HepG2 (cell line): ENCODE data around the gene MICB. TPM values are rescaled to one million over a fixed set of nuclear protein-coding genes. Genes with fewer than 3 reads are reported as not detected.

Experiments
- BRD4 ChIP-seq: sonication (generic); formaldehyde crosslinking; IDR thresholded peaks from 2 replicates; pipeline ENCODE4 v1.4.0; 2020; ENCODE audit warnings: missing genetic modification reagents
- FOSL2 ChIP-seq: sonication (generic); formaldehyde crosslinking; IDR thresholded peaks from 2 replicates; pipeline ENCODE4 v1.4.0; 2020; ENCODE audit warnings: missing genetic modification reagents
- GATAD1 ChIP-seq: IDR thresholded peaks from 2 replicates; pipeline ENCODE4 v1.6.1; 2016; ENCODE audit warnings: missing genetic modification reagents, missing compliant biosample characterization
- NCOA5 ChIP-seq: sonication (generic); formaldehyde crosslinking; IDR thresholded peaks from 2 replicates; pipeline ENCODE4 v1.4.0; 2020; ENCODE audit warnings: missing genetic modification reagents
- NCOR1 ChIP-seq: fragments of 200-600 bp; sonication (generic); IDR thresholded peaks from 2 replicates; pipeline ENCODE4 v1.7.0; 2017; ENCODE audit warnings: antibody characterized with exemption, low read length, borderline replicate concordance
- NFE2L2 ChIP-seq: fragments of 150-350 bp; IDR thresholded peaks from 2 replicates; pipeline ENCODE4 v1.6.1; 2014; ENCODE audit warnings: low read length
- NR3C1 ChIP-seq: sonication (generic); formaldehyde crosslinking; IDR thresholded peaks from 2 replicates; pipeline ENCODE4 v1.4.0; 2020; ENCODE audit warnings: missing genetic modification reagents
- PHB2 ChIP-seq: fragments of 450-650 bp; IDR thresholded peaks from 2 replicates; pipeline ENCODE4 v1.6.1; 2018; ENCODE audit not compliant: partially characterized antibody
- PRDM10 ChIP-seq: sonication (generic); formaldehyde crosslinking; IDR thresholded peaks from 2 replicates; pipeline ENCODE4 v1.4.0; 2020; ENCODE audit warnings: low read depth, missing genetic modification reagents
- SMAD9 ChIP-seq: sonication (generic); formaldehyde crosslinking; IDR thresholded peaks from 2 replicates; pipeline ENCODE4 v1.5.1; 2020; ENCODE audit warnings: mild to moderate bottlenecking, missing genetic modification reagents
- ZNF484 ChIP-seq: sonication (generic); formaldehyde crosslinking; IDR thresholded peaks from 2 replicates; pipeline ENCODE4 v1.5.1; 2020; ENCODE audit warnings: mild to moderate bottlenecking, low read depth, missing genetic modification reagents, borderline replicate concordance
- ZNF574 ChIP-seq: sonication (generic); formaldehyde crosslinking; IDR thresholded peaks from 2 replicates; pipeline ENCODE4 v1.4.0; 2020; ENCODE audit warnings: missing genetic modification reagents
- ZNF619 ChIP-seq: sonication (generic); formaldehyde crosslinking; IDR thresholded peaks from 2 replicates; pipeline ENCODE4 v1.4.0; 2020; ENCODE audit warnings: mild to moderate bottlenecking, missing genetic modification reagents
- ZNF646 ChIP-seq: sonication (generic); formaldehyde crosslinking; IDR thresholded peaks from 2 replicates; pipeline ENCODE4 v1.9.0; 2021; ENCODE audit warnings: mild to moderate bottlenecking, missing genetic modification reagents
- ZNF740 ChIP-seq: sonication (generic); formaldehyde crosslinking; IDR thresholded peaks from 2 replicates; pipeline ENCODE4 v1.4.0; 2020; ENCODE audit warnings: missing genetic modification reagents
- ZNF879 ChIP-seq: sonication (generic); formaldehyde crosslinking; IDR thresholded peaks from 2 replicates; pipeline ENCODE4 v1.8.1; 2023; ENCODE audit warnings: missing genetic modification reagents
- ZNF883 ChIP-seq: sonication (generic); formaldehyde crosslinking; IDR thresholded peaks from 2 replicates; pipeline ENCODE4 v1.5.1; 2020; ENCODE audit warnings: mild to moderate bottlenecking, missing genetic modification reagents; ENCODE audit errors: not compliant biosample characterization
- polyA plus RNA-seq, 8 experiments: library from polyadenylated mRNA; depleted of rRNA in 3 of 8; stranded (reverse) in 7 of 8; unstranded in 1 of 8; fragments of >200 nt; fragmentation: Illumina TruSeq in 4 of 8; extraction: Trizol in 4 of 8; gene quantifications; 2 replicates each; pipeline versions ENCODE4 v1.2.1 to v1.2.3, GENCODE V29; 2011 to 2016; ENCODE audit warnings: low read depth in 4 of 8, missing spikeins in 1 of 8, mixed read lengths in 1 of 8; ENCODE audit not compliant: insufficient read depth in 1 of 8
- total RNA-seq, 5 experiments: library from RNA; depleted of rRNA; stranded (reverse); fragments of >200 nt; fragmentation: Illumina TruSeq; extraction: Trizol; gene quantifications; 2 replicates each; pipeline ENCODE4 v1.2.3, GENCODE V29; 2016; ENCODE audit warnings: low read depth in 1 of 5

The MICB gene
- total and polyA plus RNA-seq, 2 of the 13 experiments (the other 11 are each of a cell fraction or from before 2014, with no cell fraction given): 12.5 to 12.8 TPM

GRCh38 chr6:31547727-31548543 is 50.0 kb downstream of the MICB start (continued):
- TF ChIP-seq ZNF574 (CRISPR knock-in tag) (no peak), ZNF484 (no peak), ZNF740 (CRISPR knock-in tag) (no peak), ZNF883 (CRISPR knock-in tag) (no peak), FOSL2 (CRISPR knock-in tag) (peak; percentile 2; the same call in 1 of the 2 replicates), ZNF646 (CRISPR knock-in tag) (no peak), GATAD1 (no peak), PRDM10 (CRISPR knock-in tag) (no peak), ZNF879 (CRISPR knock-in tag) (no peak), ZNF619 (CRISPR knock-in tag) (peak; percentile 86; the same call in 1 of the 2 replicates), NCOA5 (no peak), NCOR1 (no peak), SMAD9 (CRISPR knock-in tag) (no peak), BRD4 (no peak), NR3C1 (CRISPR knock-in tag) (no peak), PHB2 (no peak), NFE2L2 (no peak)
